HG03457 (cell line): ENCODE results near the gene HOXD12.

Experiments used
- ATAC-seq: cut with Tn5 transposase; IDR thresholded peaks from one replicate; pipeline ENCODE4 v1.9.1; 2021; ENCODE audit warnings: moderate number of reproducible peaks; ENCODE audit not compliant: unreplicated experiment

Gene HOXD12

GRCh38 chr2:176118601-176119339 lies 19.2 kb downstream of the HOXD12 start:
- ATAC-seq, result no peak

- no peak for ATAC-seq
Measured at GRCh38 chr2:176120364-176121189, 21.0 kb downstream of the HOXD12 start.

GRCh38 chr2:176121190-176122051 lies 21.8 kb downstream of the HOXD12 start:
- ATAC-seq, result no peak

- ATAC-seq, result no peak
Measured at GRCh38 chr2:176122052-176122682, 22.6 kb downstream of the HOXD12 start.

GRCh38 chr2:176122683-176123410 lies 23.3 kb downstream of the HOXD12 start, which contains the start of gene HOXD9:
TSS of gene HOXD9 (plus strand) at chr2:176122719. CDS start at chr2:176122769, 50 bp downstream.
- ATAC-seq, result no peak

GRCh38 chr2:176123411-176124109 lies 24.0 kb downstream of the HOXD12 start:
- ATAC-seq, result no peak

- no peak for ATAC-seq
Measured at GRCh38 chr2:176124110-176124946, 24.7 kb downstream of the HOXD12 start.

GRCh38 chr2:176124947-176125771 lies 25.6 kb downstream of the HOXD12 start:
- no peak for ATAC-seq

- ATAC-seq, result no peak
Measured at GRCh38 chr2:176125772-176126054, 26.1 kb downstream of the HOXD12 start.

GRCh38 chr2:176126929-176127773 lies 27.6 kb downstream of the HOXD12 start:
- no peak for ATAC-seq

- ATAC-seq, result no peak
Measured at GRCh38 chr2:176127774-176128072, 28.1 kb downstream of the HOXD12 start.

- ATAC-seq, result no peak
Measured at GRCh38 chr2:176128172-176128981, 28.8 kb downstream of the HOXD12 start.

- no peak for ATAC-seq
Measured at GRCh38 chr2:176128982-176129796, 29.6 kb downstream of the HOXD12 start, which contains the start of gene HOXD8. TSS of gene HOXD8 (plus strand) at chr2:176129705. CDS start at chr2:176130367, 662 bp downstream.

GRCh38 chr2:176129813-176130146 lies 30.2 kb downstream of the HOXD12 start:
- ATAC-seq, result no peak

GRCh38 chr2:176130147-176130956 lies 30.8 kb downstream of the HOXD12 start:
- no peak for ATAC-seq
